PC-9 (cell line): ENCODE measurements around the gene PITRM1.

Experiments
- CTCF ChIP-seq: fragments of 200-600 bp; sonication (generic); conservative IDR thresholded peaks from 2 replicates; pipeline ENCODE4 v1.6.1; 2017; ENCODE audit warnings: mixed run types, antibody characterized with exemption, mild to moderate bottlenecking, moderate library complexity
- EZH2 ChIP-seq: fragments of 200-600 bp; sonication (generic); IDR thresholded peaks from 2 replicates; pipeline ENCODE4 v1.8.0; 2017; ENCODE audit warnings: antibody characterized with exemption, low read depth

GRCh38 chr10:3107426-3107961, 65.1 kb downstream of the PITRM1 start:
- TF ChIP-seq EZH2 (no peak), CTCF (no peak)
